ENCODE results near the gene METRN.

DNA sequence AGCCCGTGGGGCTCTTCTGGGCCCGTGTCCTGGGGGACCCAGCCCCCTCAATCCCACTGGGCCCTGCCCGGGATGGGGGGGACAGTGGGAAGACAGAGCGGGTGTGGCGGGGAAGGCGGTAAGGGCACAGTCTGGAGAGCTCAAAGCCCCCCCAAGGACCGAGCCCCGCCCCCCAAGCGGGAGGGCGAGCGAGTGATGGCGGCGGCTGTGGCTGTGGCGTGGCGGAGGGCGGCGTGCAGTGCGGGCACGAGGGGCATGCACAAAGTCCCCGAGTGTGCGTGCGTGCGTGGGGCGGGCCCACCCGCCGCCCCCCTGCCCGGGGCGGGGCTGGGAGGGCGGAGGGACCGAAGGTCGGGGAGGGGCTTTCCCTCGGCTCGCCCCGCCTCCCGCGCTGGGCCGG is 21.2 kb upstream of the METRN start:
- TF ChIP-seq POLR2AphosphoS2 (conservative IDR thresholded peaks at IDR 0.05; ENCODE audit: low read length) (no peak), MYC (IDR thresholded peaks at IDR 0.05; ENCODE audit: borderline replicate concordance, low read length) (no peak), POLR2A (IDR thresholded peaks at IDR 0.05; ENCODE audit: low read length) (no peak), HOXA7 (CRISPR knock-in tag; IDR thresholded peaks at IDR 0.05) (no peak), CEBPB (IDR thresholded peaks at IDR 0.05) (no peak), ESRRA (IDR thresholded peaks at IDR 0.05; ENCODE audit: borderline replicate concordance, low read length) (no peak)
- TF ChIP-seq, protein P1, sequence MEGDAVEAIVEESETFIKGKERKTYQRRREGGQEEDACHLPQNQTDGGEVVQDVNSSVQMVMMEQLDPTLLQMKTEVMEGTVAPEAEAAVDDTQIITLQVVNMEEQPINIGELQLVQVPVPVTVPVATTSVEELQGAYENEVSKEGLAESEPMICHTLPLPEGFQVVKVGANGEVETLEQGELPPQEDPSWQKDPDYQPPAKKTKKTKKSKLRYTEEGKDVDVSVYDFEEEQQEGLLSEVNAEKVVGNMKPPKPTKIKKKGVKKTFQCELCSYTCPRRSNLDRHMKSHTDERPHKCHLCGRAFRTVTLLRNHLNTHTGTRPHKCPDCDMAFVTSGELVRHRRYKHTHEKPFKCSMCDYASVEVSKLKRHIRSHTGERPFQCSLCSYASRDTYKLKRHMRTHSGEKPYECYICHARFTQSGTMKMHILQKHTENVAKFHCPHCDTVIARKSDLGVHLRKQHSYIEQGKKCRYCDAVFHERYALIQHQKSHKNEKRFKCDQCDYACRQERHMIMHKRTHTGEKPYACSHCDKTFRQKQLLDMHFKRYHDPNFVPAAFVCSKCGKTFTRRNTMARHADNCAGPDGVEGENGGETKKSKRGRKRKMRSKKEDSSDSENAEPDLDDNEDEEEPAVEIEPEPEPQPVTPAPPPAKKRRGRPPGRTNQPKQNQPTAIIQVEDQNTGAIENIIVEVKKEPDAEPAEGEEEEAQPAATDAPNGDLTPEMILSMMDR (IDR thresholded peaks at IDR 0.05), result no peak
- TF ChIP-seq, protein P2, sequence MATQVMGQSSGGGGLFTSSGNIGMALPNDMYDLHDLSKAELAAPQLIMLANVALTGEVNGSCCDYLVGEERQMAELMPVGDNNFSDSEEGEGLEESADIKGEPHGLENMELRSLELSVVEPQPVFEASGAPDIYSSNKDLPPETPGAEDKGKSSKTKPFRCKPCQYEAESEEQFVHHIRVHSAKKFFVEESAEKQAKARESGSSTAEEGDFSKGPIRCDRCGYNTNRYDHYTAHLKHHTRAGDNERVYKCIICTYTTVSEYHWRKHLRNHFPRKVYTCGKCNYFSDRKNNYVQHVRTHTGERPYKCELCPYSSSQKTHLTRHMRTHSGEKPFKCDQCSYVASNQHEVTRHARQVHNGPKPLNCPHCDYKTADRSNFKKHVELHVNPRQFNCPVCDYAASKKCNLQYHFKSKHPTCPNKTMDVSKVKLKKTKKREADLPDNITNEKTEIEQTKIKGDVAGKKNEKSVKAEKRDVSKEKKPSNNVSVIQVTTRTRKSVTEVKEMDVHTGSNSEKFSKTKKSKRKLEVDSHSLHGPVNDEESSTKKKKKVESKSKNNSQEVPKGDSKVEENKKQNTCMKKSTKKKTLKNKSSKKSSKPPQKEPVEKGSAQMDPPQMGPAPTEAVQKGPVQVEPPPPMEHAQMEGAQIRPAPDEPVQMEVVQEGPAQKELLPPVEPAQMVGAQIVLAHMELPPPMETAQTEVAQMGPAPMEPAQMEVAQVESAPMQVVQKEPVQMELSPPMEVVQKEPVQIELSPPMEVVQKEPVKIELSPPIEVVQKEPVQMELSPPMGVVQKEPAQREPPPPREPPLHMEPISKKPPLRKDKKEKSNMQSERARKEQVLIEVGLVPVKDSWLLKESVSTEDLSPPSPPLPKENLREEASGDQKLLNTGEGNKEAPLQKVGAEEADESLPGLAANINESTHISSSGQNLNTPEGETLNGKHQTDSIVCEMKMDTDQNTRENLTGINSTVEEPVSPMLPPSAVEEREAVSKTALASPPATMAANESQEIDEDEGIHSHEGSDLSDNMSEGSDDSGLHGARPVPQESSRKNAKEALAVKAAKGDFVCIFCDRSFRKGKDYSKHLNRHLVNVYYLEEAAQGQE (IDR thresholded peaks at IDR 0.05), result no peak
- TF ChIP-seq, protein P3, sequence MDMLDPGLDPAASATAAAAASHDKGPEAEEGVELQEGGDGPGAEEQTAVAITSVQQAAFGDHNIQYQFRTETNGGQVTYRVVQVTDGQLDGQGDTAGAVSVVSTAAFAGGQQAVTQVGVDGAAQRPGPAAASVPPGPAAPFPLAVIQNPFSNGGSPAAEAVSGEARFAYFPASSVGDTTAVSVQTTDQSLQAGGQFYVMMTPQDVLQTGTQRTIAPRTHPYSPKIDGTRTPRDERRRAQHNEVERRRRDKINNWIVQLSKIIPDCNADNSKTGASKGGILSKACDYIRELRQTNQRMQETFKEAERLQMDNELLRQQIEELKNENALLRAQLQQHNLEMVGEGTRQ (IDR thresholded peaks at IDR 0.05), result no peak
- TF ChIP-seq, protein P4, sequence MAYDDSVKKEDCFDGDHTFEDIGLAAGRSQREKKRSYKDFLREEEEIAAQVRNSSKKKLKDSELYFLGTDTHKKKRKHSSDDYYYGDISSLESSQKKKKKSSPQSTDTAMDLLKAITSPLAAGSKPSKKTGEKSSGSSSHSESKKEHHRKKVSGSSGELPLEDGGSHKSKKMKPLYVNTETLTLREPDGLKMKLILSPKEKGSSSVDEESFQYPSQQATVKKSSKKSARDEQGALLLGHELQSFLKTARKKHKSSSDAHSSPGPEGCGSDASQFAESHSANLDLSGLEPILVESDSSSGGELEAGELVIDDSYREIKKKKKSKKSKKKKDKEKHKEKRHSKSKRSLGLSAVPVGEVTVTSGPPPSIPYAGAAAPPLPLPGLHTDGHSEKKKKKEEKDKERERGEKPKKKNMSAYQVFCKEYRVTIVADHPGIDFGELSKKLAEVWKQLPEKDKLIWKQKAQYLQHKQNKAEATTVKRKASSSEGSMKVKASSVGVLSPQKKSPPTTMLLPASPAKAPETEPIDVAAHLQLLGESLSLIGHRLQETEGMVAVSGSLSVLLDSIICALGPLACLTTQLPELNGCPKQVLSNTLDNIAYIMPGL (CRISPR knock-in tag; IDR thresholded peaks at IDR 0.05; ENCODE audit: borderline replicate concordance), result no peak
- TF ChIP-seq, protein P5, sequence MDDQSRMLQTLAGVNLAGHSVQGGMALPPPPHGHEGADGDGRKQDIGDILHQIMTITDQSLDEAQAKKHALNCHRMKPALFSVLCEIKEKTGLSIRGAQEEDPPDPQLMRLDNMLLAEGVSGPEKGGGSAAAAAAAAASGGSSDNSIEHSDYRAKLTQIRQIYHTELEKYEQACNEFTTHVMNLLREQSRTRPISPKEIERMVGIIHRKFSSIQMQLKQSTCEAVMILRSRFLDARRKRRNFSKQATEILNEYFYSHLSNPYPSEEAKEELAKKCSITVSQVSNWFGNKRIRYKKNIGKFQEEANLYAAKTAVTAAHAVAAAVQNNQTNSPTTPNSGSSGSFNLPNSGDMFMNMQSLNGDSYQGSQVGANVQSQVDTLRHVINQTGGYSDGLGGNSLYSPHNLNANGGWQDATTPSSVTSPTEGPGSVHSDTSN (IDR thresholded peaks at IDR 0.05), result no peak
